Endothelial cell of umbilical vein (primary cell): Measurements from ENCODE around the gene LDHAL6B. TPM values are rescaled to one million over a fixed set of nuclear protein-coding genes. Genes with fewer than 3 reads are reported as not detected.

ENCODE experiments used
- BruUV-seq: library from RNA; stranded (reverse); fragments of 400-500 nt; replicated peaks from 2 replicates; lab custom pipeline; 2021; lab: Mats Ljungman, UMichigan
- CTCF ChIA-PET: fragments of 300-600, 350-600 bp; sonication (Branson Sonifier 250); formaldehyde crosslinking; loops from one replicate; lab custom pipeline; 2021; ENCODE audit warnings: antibody characterized with exemption, inconsistent platforms; lab: Charles Lee
- POLR2A ChIA-PET: fragments of 300-600, 350-600 bp; sonication (Branson Sonifier 250); formaldehyde crosslinking; loops from one replicate; lab custom pipeline; 2021; ENCODE audit warnings: antibody characterized with exemption, inconsistent platforms; lab: Charles Lee
- DNase-seq: peaks from one replicate; pipeline ENCODE4 v3.0.0-alpha.2; 2011; ENCODE audit warnings: low read depth, low spot score
- FAIRE-seq: peaks from 2 replicates; lab custom pipeline; 2011; peaks lifted over from hg19 to GRCh38; lab: Jason Lieb, UNC
- H2AFZ ChIP-seq: 2 replicates; pipeline ENCODE4 v1.6.0; 2012; ENCODE audit warnings: low read depth, low read length, control low read depth, inconsistent platforms
- H3K27ac ChIP-seq: 2 replicates; pipeline ENCODE4 v1.5.1; 2011; ENCODE audit warnings: low read depth, mild to moderate bottlenecking, control low read depth, low read length, moderate library complexity; ENCODE audit not compliant: insufficient read depth
- H3K27me3 ChIP-seq, 2 experiments: 2 replicates each; pipeline versions ENCODE4 v1.6.0 to v1.6.1; 2011; ENCODE audit warnings: low read length in 2 of 2, mixed read lengths in 1 of 2; ENCODE audit not compliant: control insufficient read depth in 2 of 2, insufficient read depth in 2 of 2
- H3K36me3 ChIP-seq, 2 experiments: 2 replicates in 1 of 2; 3 replicates in 1 of 2; pipeline ENCODE4 v1.5.1; 2011; ENCODE audit warnings: low read length in 2 of 2, mild to moderate bottlenecking in 1 of 2, moderate library complexity in 1 of 2; ENCODE audit not compliant: control insufficient read depth in 2 of 2, insufficient read depth in 2 of 2; ENCODE audit errors: extremely low read depth in 1 of 2
- H3K4me1 ChIP-seq: 3 replicates; pipeline ENCODE4 v1.5.1; 2011; ENCODE audit warnings: mild to moderate bottlenecking, low read length; ENCODE audit not compliant: control insufficient read depth, insufficient read depth; ENCODE audit errors: extremely low read depth
- H3K4me2 ChIP-seq: 2 replicates; pipeline ENCODE4 v1.6.1; 2011; ENCODE audit warnings: low read length, control low read depth, mixed read lengths; ENCODE audit not compliant: insufficient read depth
- H3K4me3 ChIP-seq, 3 experiments: fragments of 200-600 bp in 1 of 3; sonication (generic), shearing (Covaris generic) in 1 of 3; replicated peaks in 1 of 3; 2 replicates each; pipeline ENCODE4 v1.5.1; 2011 to 2016; ENCODE audit warnings: control low read depth in 3 of 3, low read length in 3 of 3, mild to moderate bottlenecking in 2 of 3, inconsistent platforms in 1 of 3, low read depth in 1 of 3, moderate library complexity in 1 of 3; ENCODE audit not compliant: insufficient read depth in 1 of 3
- H3K79me2 ChIP-seq: 2 replicates; pipeline ENCODE4 v1.6.0; 2012; ENCODE audit warnings: low read length, inconsistent platforms; ENCODE audit not compliant: control insufficient read depth, insufficient read depth
- H3K9ac ChIP-seq: replicated peaks from 2 replicates; pipeline ENCODE3; 2011; ENCODE audit warnings: low read length, control low read depth; ENCODE audit not compliant: insufficient read depth; ENCODE audit errors: extremely low read depth
- H3K9me1 ChIP-seq: replicated peaks from 3 replicates; pipeline ENCODE4 v1.6.0; 2011; ENCODE audit warnings: mild to moderate bottlenecking, low read length; ENCODE audit not compliant: control insufficient read depth, insufficient read depth; ENCODE audit errors: extremely low read depth
- H3K9me3 ChIP-seq: replicated peaks from 2 replicates; pipeline ENCODE4 v1.5.1; 2012; ENCODE audit warnings: low read length, inconsistent platforms; ENCODE audit not compliant: control insufficient read depth, insufficient read depth
- H4K20me1 ChIP-seq: replicated peaks from 2 replicates; pipeline ENCODE3; 2011; ENCODE audit warnings: mild to moderate bottlenecking, low read length; ENCODE audit not compliant: control insufficient read depth, insufficient read depth; ENCODE audit errors: extremely low read depth
- CTCF ChIP-seq, 2 donors: IDR thresholded peaks; 1 replicate in 1 of 2; 2 replicates in 1 of 2; pipeline ENCODE4 v1.5.1; 2011; ENCODE audit warnings: low read length in 2 of 2, mild to moderate bottlenecking in 2 of 2, moderate library complexity in 2 of 2, control low read depth in 1 of 2, inconsistent platforms in 1 of 2, low read depth in 1 of 2; ENCODE audit not compliant: insufficient read depth in 1 of 2; ENCODE audit errors: extremely low read depth in 1 of 2
- EZH2 ChIP-seq: IDR thresholded peaks from 2 replicates; pipeline ENCODE4 v1.6.1; 2012; ENCODE audit warnings: borderline replicate concordance, low read depth, mild to moderate bottlenecking, moderate library complexity, low read length, inconsistent platforms; ENCODE audit not compliant: severe bottlenecking
- FOS ChIP-seq: IDR thresholded peaks from 2 replicates; pipeline ENCODE4 v1.6.1; 2011; ENCODE audit warnings: mild to moderate bottlenecking, low read length, moderate library complexity, borderline replicate concordance; ENCODE audit not compliant: insufficient read depth
- GATA2 ChIP-seq: IDR thresholded peaks from 2 replicates; pipeline ENCODE4 v1.7.0; 2011; ENCODE audit warnings: low read depth, mild to moderate bottlenecking, moderate library complexity, mixed read lengths, low read length; ENCODE audit not compliant: insufficient read length, insufficient read depth
- JUN ChIP-seq: IDR thresholded peaks from 2 replicates; pipeline ENCODE4 v1.6.1; 2011; ENCODE audit warnings: borderline replicate concordance, low read depth; ENCODE audit not compliant: insufficient read length, insufficient read depth
- MAX ChIP-seq: IDR thresholded peaks from 2 replicates; pipeline ENCODE4 v1.6.1; 2011; ENCODE audit not compliant: insufficient read depth, insufficient read length
- MYC ChIP-seq: IDR thresholded peaks from one replicate; pipeline ENCODE4 v1.6.1; 2011; ENCODE audit warnings: mild to moderate bottlenecking, low read depth, low read length
- POLR2A ChIP-seq: IDR thresholded peaks from 2 replicates; pipeline ENCODE4 v1.6.1; 2012; ENCODE audit warnings: low read depth, mild to moderate bottlenecking, control low read depth, low read length
- POLR2AphosphoS5 ChIP-seq: IDR thresholded peaks from 2 replicates; pipeline ENCODE4 v1.6.1; 2012; ENCODE audit warnings: low read depth, mild to moderate bottlenecking, control low read depth, low read length, moderate library complexity; ENCODE audit not compliant: insufficient read depth
- dilution Hi-C: fragments of 300-500 bp; cut with MboI; formaldehyde crosslinking; loops from one replicate; pipeline ENCODE4 v1.15.0; 2019; ENCODE audit warnings: low sequenced_read_pairs; ENCODE audit not compliant: extremely low pct_ligation_motif_present
- intact Hi-C: fragments of 100-400 bp; cut with micrococcal nuclease; formaldehyde crosslinking; loops from one replicate; pipeline ENCODE4 v1.10.0; 2022
- polyA plus RNA-seq, 4 experiments: library from polyadenylated mRNA; depleted of rRNA in 3 of 4; stranded (reverse) in 3 of 4; unstranded in 1 of 4; fragments of >200 nt; gene quantifications; 2 replicates each; pipeline versions ENCODE4 v1.2.1 to v1.2.3, GENCODE V29; 2011 to 2012; ENCODE audit warnings: missing spikeins in 1 of 4
- total RNA-seq: library from RNA; stranded (reverse); gene quantifications from 2 replicates; pipeline ENCODE4 v1.2.3, GENCODE V29; 2021

LDHAL6B gene
- total and polyA plus RNA-seq, 2 donors (not counting 3 experiments of a cell fraction or from before 2014, with no cell fraction given), result not detected

GRCh38 chr15:59208613-59209249 lies 2.1 kb downstream of the LDHAL6B start:
- dilution Hi-C loops (no loop called here), intact Hi-C loops (no loop called here)
- FAIRE-seq, result no peak
- Histone ChIP-seq H3K9me3 (no peaks in the 10 kb centered on the region), H3K79me2 (no peaks in the 10 kb centered on the region), H3K4me2 (no peak overlapping the region), H3K27me3 (no peaks in the 10 kb centered on the region), H2AFZ (no peak overlapping the region), H3K9me1 (no peaks in the 10 kb centered on the region), H4K20me1 (no peaks in the 10 kb centered on the region), H3K4me3 (no peak overlapping the region), H3K4me1 (no peaks in the 10 kb centered on the region), H3K27ac (no peak overlapping the region), H3K36me3 (peaks cover 12 to 23% of the 10 kb centered on the region in 2 experiments), H3K9ac (no peak overlapping the region)
- DNase-seq, result no peak
- no peak for TF ChIP-seq GATA2
- no peak for TF ChIP-seq CTCF (IDR thresholded peaks at IDR 0.05; ENCODE audit: extremely low read depth in 1 of 2, insufficient read depth in 1 of 2, low read depth in 1 of 2, low read length in 2 of 2)
- no peak for TF ChIP-seq EZH2
- ChIA-PET CTCF (interaction anchor here (1.4 to 1.7 kb wide), 3 partner anchors 11 to 75 kb away, joined by 3 to 4 read pairs (median 4); no protein-coding TSS in a partner anchor), POLR2A (no interaction called here)
- no TSS peak for BruUV-seq

GRCh38 chr15:59210186-59210585 lies 3.5 kb downstream of the LDHAL6B start:
- no TSS peak for BruUV-seq
- H3K4me1 ChIP-seq, result peaks cover 9% of the 10 kb centered on the region
- no peak overlapping the region for H3K4me3 ChIP-seq
- intact Hi-C loops, result no loop called here
- no peak for FAIRE-seq
- no peak for TF ChIP-seq MYC
- no peak for TF ChIP-seq POLR2A
- no peak for TF ChIP-seq GATA2
- no peak for TF ChIP-seq CTCF (IDR thresholded peaks at IDR 0.05; ENCODE audit: extremely low read depth in 1 of 2, insufficient read depth in 1 of 2, low read depth in 1 of 2, low read length in 2 of 2)
- TF ChIP-seq POLR2AphosphoS5, result no peak
- TF ChIP-seq JUN, result no peak
- no peak for TF ChIP-seq MAX
- no peak for TF ChIP-seq FOS
- TF ChIP-seq EZH2, result no peak
- H3K4me2 ChIP-seq, result no peak overlapping the region
- H4K20me1 ChIP-seq, result no peaks in the 10 kb centered on the region
- CTCF ChIA-PET, result interaction anchor here (1.7 kb wide), 1 partner anchor 74 kb away, joined by 3 read pairs; no protein-coding TSS in a partner anchor
- no peaks in the 10 kb centered on the region for H3K79me2 ChIP-seq
- POLR2A ChIA-PET, result no interaction called here
- no peak for DNase-seq
- no peak overlapping the region for H3K27ac ChIP-seq
- no peaks in the 10 kb centered on the region for H3K9me1 ChIP-seq
- H3K36me3 ChIP-seq, result peaks cover 13 to 19% of the 10 kb centered on the region in 2 experiments
- no peaks in the 10 kb centered on the region for H3K27me3 ChIP-seq
- dilution Hi-C loops, result no loop called here
- no peak overlapping the region for H3K9ac ChIP-seq
- no peak overlapping the region for H2AFZ ChIP-seq
- H3K9me3 ChIP-seq, result no peaks in the 10 kb centered on the region
